ENCODE measurements around the gene LCMT2. TPM values are rescaled to one million over a fixed set of nuclear protein-coding genes. Genes with fewer than 3 reads are reported as not detected.

LCMT2 gene
- polyA plus RNA-seq, 1 donor from 2014 or later = 2.8 TPM

DNA sequence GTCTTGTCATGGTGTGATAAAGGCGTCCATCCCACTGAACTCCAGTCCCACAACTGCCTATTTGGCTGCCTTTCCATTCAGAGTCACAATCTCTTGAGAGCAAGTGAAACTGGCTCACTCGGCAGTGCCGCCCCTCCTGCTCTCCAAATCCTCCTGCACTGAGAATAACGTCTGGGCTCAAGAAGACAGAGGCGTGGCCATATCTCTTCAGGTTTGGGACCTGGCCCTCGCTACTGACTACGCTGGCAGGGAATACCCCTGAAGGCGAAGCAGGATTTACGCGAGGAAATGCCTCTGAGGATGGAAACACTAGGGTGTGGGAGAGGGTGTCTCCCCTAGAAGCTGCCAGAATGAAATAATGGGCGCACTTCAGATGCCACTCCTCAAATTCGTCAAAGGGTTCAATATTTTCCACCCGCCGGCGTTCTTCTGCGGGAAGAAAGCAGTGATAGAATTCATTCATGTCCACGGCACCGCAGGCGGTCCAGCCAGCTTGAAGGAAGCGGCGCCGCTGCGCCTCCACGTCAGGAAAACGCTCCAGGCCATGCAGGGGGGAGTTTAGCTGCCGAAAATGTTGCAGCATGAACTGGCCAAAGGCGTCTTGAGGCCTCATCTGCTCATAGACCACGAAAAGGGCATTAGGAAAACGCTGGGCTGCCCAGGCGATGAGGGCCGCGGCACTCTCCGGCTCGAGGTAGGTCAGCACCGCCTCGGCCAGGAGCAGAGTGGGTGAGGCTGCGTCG, 985 bp downstream of the LCMT2 start:
- H3K9me3 Mint-ChIP-seq = no peaks in the 10 kb centered on the region
- peaks cover 22 to 36% (median 27%) of the 10 kb centered on the region in 3 donors for H3K4me1 Mint-ChIP-seq
- H3K36me3 Mint-ChIP-seq = peaks cover 2% of the 10 kb centered on the region
- H3K27me3 Mint-ChIP-seq = no peaks in the 10 kb centered on the region
- H3K27ac Mint-ChIP-seq = peak overlapping the region; percentile 93 to 100 (median 99)
- H3K4me3 Mint-ChIP-seq = peak overlapping the region; percentile 97 to 99 (median 98)

DNA sequence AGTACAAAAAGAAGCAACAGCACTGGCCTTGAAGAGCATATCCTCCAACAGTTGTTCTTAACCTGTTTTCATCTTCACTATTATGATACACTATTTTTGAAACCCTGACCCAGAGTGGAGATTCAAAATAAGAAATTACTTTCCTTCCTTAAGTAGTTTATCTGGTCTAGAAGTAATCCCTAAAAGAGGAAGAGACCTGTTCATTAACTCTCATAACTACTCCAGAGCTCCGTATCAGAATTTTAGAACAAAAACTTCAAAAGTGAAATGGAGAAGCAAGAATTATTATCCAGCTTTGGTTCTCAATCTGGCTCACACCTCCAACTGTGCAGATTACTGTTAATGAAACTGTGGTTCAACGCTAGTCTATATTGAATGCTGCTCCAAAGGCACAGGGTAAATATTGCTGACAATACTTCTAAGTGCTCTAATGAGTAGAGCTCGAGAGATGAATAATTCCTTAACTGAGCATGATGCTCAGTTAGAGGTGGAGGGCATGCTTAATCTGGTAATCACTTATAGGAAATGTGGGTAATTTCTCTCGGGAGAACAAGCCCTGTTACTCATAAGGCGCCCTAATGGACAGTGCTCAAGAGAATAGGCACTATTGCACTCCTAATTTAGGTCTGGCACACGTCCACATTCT, 5.2 kb downstream of the LCMT2 start:
- Mint-ChIP-seq H3K27ac (no peak overlapping the region), H3K27me3 (no peaks in the 10 kb centered on the region), H3K36me3 (no peaks in the 10 kb centered on the region), H3K9me3 (no peaks in the 10 kb centered on the region), H3K4me3 (peak overlapping the region in 1 of 4 donors; percentile 45), H3K4me1 (peaks cover 15 to 20% (median 19%) of the 10 kb centered on the region in 3 donors)

- Mint-ChIP-seq H3K27ac (no peak overlapping the region), H3K9me3 (peaks cover 0 to under 1% (median 0%) of the 10 kb centered on the region in 3 donors), H3K4me1 (peaks cover 0 to 2% (median 0%) of the 10 kb centered on the region in 3 donors), H3K4me3 (no peak overlapping the region), H3K36me3 (no peaks in the 10 kb centered on the region), H3K27me3 (peaks cover 12% of the 10 kb centered on the region)
These were observed 11.2 kb downstream of the LCMT2 start for GRCh38 chr15:43318990-43319771.

DNA sequence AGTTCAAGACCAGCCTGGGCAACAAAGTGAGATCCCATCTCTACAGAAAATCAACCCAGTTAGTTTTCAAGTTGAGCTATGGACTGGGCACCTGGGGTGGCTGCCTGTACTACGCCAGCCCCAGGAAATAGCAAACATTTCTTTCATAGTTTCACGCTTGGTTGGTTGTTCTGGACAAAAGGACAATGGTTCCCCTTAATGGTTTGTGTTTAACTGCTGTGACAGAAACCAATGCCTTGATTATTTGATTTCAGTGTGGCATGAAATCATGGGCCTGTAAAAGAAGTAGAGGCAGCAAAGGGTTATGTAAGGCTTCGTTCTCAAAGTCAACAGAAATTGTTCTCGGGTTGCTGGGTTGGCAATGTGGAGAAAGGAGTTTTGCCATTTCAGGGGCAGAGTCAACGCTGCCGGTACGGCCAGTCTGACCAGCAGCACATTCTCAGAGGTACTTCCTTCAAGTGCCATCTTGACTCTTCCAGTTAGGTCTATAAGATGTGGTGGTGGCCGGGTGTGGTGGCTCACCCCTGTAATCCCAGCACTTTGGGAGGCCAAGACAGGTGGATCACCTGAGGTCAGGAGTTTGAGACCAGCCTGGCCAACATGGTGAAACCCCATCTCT, 12.7 kb downstream of the LCMT2 start:
- H3K36me3 Mint-ChIP-seq = peaks cover 2% of the 10 kb centered on the region
- peaks cover 14% of the 10 kb centered on the region for H3K27me3 Mint-ChIP-seq
- no peak overlapping the region for H3K4me3 Mint-ChIP-seq
- no peak overlapping the region for H3K27ac Mint-ChIP-seq
- H3K4me1 Mint-ChIP-seq = no peaks in the 10 kb centered on the region
- peaks cover 0 to 2% (median 0%) of the 10 kb centered on the region in 3 donors for H3K9me3 Mint-ChIP-seq

DNA sequence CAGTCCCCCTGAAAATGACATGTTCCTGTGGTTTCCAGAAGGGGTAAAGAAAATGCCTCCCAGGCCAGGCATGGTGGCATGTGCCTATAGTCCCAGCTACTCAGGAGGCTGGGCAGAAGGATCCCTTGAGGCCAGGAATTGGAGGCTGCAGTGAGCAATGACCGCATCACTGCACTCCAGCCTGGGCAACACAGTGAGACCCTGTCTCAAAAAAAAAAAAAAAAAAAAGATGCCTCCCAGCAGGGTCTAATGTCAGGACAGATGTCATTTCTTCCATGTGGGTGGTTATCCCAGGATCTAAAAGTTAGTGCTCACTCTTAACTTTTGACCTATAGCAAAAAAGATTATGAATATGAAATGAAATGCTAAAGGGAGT, 13.4 kb downstream of the LCMT2 start:
- peaks cover 0 to 1% (median 0%) of the 10 kb centered on the region in 3 donors for H3K4me1 Mint-ChIP-seq
- H3K4me3 Mint-ChIP-seq = peak overlapping the region in 1 of 4 donors; percentile 6
- peaks cover 15% of the 10 kb centered on the region for H3K27me3 Mint-ChIP-seq
- peaks cover 0 to 2% (median 0%) of the 10 kb centered on the region in 3 donors for H3K9me3 Mint-ChIP-seq
- peaks cover 3% of the 10 kb centered on the region for H3K36me3 Mint-ChIP-seq
- H3K27ac Mint-ChIP-seq = no peak overlapping the region

GRCh38 chr15:43316016-43316970, 14.1 kb downstream of the LCMT2 start:
- Mint-ChIP-seq H3K27me3 (peaks cover 17% of the 10 kb centered on the region), H3K9me3 (peaks cover 0 to 2% (median 0%) of the 10 kb centered on the region in 3 donors), H3K36me3 (peaks cover 4% of the 10 kb centered on the region), H3K4me3 (no peak overlapping the region), H3K4me1 (peaks cover 0 to 3% (median 0%) of the 10 kb centered on the region in 3 donors), H3K27ac (no peak overlapping the region)

- peaks cover 25% of the 10 kb centered on the region for H3K27me3 Mint-ChIP-seq
- no peak overlapping the region for H3K27ac Mint-ChIP-seq
- H3K4me1 Mint-ChIP-seq = peaks cover 0 to 3% (median 0%) of the 10 kb centered on the region in 3 donors
- H3K9me3 Mint-ChIP-seq = peaks cover 0 to 2% (median 0%) of the 10 kb centered on the region in 3 donors
- no peak overlapping the region for H3K4me3 Mint-ChIP-seq
- peaks cover 4% of the 10 kb centered on the region for H3K36me3 Mint-ChIP-seq
These were observed 16.2 kb downstream of the LCMT2 start for GRCh38 chr15:43314171-43314570.

GRCh38 chr15:43312378-43312777, 18.0 kb downstream of the LCMT2 start:
- Mint-ChIP-seq H3K27ac (no peak overlapping the region), H3K27me3 (peaks cover 15% of the 10 kb centered on the region), H3K9me3 (peaks cover 0 to 2% (median 0%) of the 10 kb centered on the region in 3 donors), H3K36me3 (peaks cover 4% of the 10 kb centered on the region), H3K4me3 (no peak overlapping the region), H3K4me1 (peaks cover 0 to 6% (median 0%) of the 10 kb centered on the region in 3 donors)

DNA sequence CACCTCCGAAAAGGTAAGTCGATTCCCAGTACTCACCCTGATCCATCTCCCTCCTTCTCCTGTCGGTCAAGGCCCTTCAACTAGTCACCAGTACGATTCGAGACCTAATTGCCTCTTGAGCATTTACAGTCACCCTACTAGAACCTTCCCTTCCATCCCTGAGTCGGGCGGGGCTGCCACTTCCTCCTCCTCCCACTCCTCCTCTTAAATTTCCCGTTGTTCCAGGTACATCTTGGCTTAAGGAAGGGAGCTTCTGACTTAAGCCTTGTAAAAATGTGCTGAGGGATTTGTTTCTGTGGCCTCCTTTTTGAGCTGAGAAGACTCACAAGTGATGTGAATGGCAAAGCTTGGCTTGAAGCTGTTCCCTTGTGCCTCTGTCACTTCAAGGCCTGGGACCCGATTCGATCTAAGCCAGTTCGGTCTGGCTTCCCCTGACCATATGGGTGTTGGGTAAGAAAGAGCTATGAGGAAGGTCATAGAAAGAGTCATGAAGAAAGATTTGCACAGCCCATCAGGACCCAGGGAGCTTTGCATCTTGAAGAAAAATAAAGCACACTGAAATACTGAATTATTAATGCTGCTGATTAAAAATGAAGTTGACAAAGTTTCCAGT, 28.1 kb downstream of the LCMT2 start, which contains the start of gene TGM7:
Gene TGM7 (minus strand): TSS at position 51 of the 613 bp plus-strand sequence.
- Mint-ChIP-seq H3K27me3 (peaks cover 5% of the 10 kb centered on the region), H3K27ac (peak within 1 kb of the TSS in 1 of 3 donors; percentile 59), H3K4me3 (no peak within 1 kb of the TSS), H3K9me3 (no peaks in the 10 kb centered on the region), H3K4me1 (no peaks in the 10 kb centered on the region), H3K36me3 (no peaks in the 10 kb centered on the region)

- Mint-ChIP-seq H3K4me1 (no peaks in the 10 kb centered on the region), H3K4me3 (peak overlapping the region in 1 of 4 donors; percentile 8), H3K27me3 (peaks cover 11% of the 10 kb centered on the region), H3K27ac (no peak overlapping the region), H3K36me3 (no peaks in the 10 kb centered on the region), H3K9me3 (no peaks in the 10 kb centered on the region)
These were observed 30.5 kb downstream of the LCMT2 start for GRCh38 chr15:43299884-43300283.

DNA sequence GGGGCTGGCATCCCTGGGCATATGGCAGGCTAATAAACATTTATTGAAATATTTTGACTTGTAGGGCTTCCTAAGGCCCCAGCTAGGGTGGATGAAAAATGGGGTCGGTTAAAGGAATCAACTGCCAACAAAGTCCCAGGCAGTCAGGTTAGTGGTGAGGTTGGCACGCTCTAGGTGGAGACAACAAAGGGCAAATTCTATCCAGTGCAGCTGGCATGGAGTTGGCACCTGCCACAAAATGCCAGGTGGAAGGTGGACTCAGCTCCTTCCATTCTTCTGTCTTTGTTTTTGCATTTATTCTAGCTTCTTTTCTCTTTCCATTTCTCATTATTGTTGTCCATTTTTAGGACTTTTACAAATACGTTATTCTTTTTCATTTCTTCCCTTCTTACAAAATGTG, 31.0 kb downstream of the LCMT2 start:
- Mint-ChIP-seq H3K9me3 (no peaks in the 10 kb centered on the region), H3K4me3 (no peak overlapping the region), H3K27me3 (peaks cover 15% of the 10 kb centered on the region), H3K36me3 (no peaks in the 10 kb centered on the region), H3K4me1 (no peaks in the 10 kb centered on the region), H3K27ac (no peak overlapping the region)

- Mint-ChIP-seq H3K27me3 (peaks cover 32% of the 10 kb centered on the region), H3K9me3 (peaks cover 0 to 1% (median 0%) of the 10 kb centered on the region in 3 donors), H3K27ac (no peak overlapping the region), H3K4me1 (no peaks in the 10 kb centered on the region), H3K4me3 (no peak overlapping the region), H3K36me3 (no peaks in the 10 kb centered on the region)
These were observed 36.2 kb downstream of the LCMT2 start for GRCh38 chr15:43294091-43294706.

GRCh38 chr15:43293432-43293831, 36.9 kb downstream of the LCMT2 start:
- Mint-ChIP-seq H3K4me3 (no peak overlapping the region), H3K27ac (no peak overlapping the region), H3K4me1 (no peaks in the 10 kb centered on the region), H3K36me3 (no peaks in the 10 kb centered on the region), H3K27me3 (peaks cover 32% of the 10 kb centered on the region), H3K9me3 (peaks cover 0 to 1% (median 0%) of the 10 kb centered on the region in 3 donors)
